SKM-1 (cell line): ENCODE measurements around the gene UFSP2.

Source experiments
- DNase-seq: peaks from one replicate; lab custom pipeline; 2025; ENCODE audit not compliant: unreplicated experiment; lab: John Stamatoyannopoulos, UW

UFSP2 gene

DNA sequence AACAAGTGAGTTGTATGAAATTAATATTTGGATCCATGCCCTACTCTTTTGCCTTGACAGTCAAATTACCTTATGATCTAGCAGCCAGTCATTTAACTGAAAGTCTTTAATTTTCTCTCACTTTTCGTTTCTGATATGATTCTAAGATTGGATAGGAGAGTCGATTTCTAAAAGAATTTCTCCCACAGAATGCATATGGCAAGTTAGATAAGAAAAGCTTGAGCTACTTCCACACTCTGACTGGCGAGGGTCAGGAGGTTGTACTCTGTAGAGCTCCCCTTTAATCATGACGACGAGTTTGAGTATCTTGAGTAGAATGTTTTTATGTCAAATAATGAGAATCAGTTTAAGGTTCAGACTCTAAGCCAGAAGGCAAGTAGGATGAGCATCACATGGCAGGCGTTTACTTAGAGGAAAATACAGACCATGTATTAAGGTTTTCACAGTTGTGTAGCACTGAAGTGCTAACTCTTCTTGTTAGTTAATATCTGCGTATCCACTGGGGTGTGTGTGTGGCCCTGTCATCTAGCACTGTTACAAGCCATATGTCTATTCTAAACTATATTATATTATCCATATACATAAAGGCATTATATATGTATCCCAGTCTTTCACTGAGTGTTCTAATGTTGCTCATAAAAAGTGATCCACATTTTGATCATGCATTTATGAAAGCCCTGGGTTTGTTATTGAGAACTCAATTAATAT is 67.9 kb downstream of the UFSP2 start:
- DNase-seq = no peak

DNA sequence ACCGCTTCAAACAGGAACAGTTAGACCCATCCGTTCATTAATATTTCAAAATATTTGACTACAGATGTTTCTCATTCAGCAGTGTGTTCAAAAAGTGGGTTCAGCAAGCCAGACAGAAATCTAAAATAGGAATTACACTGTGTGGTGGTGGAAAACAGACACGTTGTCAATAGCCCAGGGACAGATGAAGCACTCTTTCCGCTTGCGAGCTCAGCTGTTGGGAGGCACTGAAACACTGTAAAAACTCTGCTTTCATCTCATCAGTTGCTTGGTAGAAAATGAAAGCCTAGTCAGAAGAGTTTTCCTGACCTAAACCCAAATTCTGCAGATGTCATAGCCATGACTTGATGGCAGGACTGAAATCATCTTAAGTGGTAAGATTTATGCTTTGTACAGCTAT is 68.6 kb downstream of the UFSP2 start:
- DNase-seq = no peak

DNA sequence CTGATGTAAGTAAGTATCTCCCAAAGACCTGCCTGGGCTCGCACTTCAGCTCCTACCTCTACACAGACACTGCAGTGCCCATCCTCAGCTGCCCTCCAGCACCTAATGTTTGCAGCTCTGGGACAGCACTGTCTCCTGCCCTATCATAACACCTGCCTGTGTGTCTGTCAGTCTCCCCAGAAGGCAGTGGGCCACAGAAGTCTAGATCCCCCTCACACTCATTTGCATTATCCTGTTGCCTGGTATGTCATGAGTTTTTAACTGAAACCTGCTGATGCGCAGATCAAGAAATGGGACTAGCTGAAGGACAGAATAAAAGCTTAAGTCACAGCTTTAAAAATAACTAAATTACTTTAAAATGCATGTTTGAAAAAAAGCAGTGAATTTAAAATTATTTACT is 73.0 kb downstream of the UFSP2 start:
- no peak for DNase-seq

DNA sequence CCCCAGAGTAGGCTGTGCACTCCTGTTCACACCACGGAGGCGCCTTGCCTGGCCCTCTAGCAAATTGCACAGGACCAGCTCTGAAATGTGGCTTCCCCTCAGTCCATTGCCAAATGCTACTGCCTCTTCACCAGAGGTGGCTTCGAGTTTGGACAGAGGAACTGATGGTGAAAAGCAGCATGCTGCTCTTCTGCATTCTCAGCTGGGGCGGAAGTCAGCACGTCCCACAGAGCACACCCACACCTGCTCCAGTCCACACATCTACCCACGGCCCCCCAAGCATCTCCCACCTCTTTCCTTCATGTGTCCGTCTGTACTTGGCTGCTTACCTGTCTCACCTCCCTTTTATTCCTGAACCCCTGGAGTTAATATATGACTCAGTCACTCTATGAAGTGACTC is 73.6 kb downstream of the UFSP2 start:
- DNase-seq = no peak

DNA sequence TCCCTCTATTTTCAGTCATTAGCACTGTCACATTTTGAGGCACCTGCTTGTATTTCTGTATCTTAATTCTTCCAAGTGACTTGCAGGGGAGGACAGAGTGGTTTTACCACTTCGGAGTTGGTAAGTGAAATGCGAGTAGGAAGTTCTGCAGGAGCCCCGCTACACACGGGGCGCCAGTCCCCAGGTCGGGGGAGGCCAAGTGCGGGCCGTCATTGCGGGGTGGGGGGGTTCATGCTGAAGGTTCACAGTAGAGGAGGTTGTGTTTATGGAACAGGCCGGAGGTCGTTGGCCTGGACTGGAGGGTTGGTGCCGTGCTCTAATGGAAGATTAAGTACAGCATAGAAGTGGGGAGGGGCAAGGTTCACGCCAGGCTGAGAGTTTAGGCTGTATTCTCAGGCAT is 74.1 kb downstream of the UFSP2 start:
- DNase-seq = no peak
